Neural cell (in vitro differentiated cells): ENCODE measurements around the gene HTRA2. TPM values are rescaled to one million over a fixed set of nuclear protein-coding genes. Genes with fewer than 3 reads are reported as not detected.

Experiments used
- H2AFZ ChIP-seq: fragments of 200-600, 300-800 bp; sonication (generic), shearing (Covaris generic); 2 replicates; pipeline ENCODE4 v1.6.0; 2014; ENCODE audit warnings: low read depth, mild to moderate bottlenecking, antibody characterized with exemption, low read length, moderate library complexity
- H3F3A ChIP-seq: fragments of 200-600 bp; shearing (Covaris generic); 2 replicates; pipeline ENCODE4 v1.6.1; 2016; ENCODE audit warnings: mild to moderate bottlenecking, moderate library complexity, mixed read lengths, antibody characterized with exemption, low read length; ENCODE audit not compliant: insufficient read depth, poor library complexity, severe bottlenecking
- H3K27ac ChIP-seq: fragments of 200-600, 300-800 bp; sonication (generic), shearing (Covaris generic); 2 replicates; pipeline ENCODE4 v1.5.1; 2014; ENCODE audit warnings: mild to moderate bottlenecking, low read length, moderate library complexity
- H3K27me3 ChIP-seq: fragments of 300-800, 200-600 bp; sonication (generic), shearing (Covaris generic); 2 replicates; pipeline ENCODE4 v1.6.0; 2014; ENCODE audit warnings: mild to moderate bottlenecking, low read depth, low read length, moderate library complexity; ENCODE audit not compliant: insufficient read depth
- H3K36me3 ChIP-seq: fragments of 300-800, 200-600 bp; sonication (generic), shearing (Covaris generic); 2 replicates; pipeline ENCODE4 v1.5.1; 2014; ENCODE audit warnings: mild to moderate bottlenecking, antibody characterized with exemption, low read length, moderate library complexity; ENCODE audit not compliant: insufficient read depth
- H3K4me2 ChIP-seq: fragments of 300-800, 200-600 bp; sonication (generic), shearing (Covaris generic); 2 replicates; pipeline ENCODE4 v1.6.0; 2014; ENCODE audit warnings: mild to moderate bottlenecking, low read length
- H3K4me3 ChIP-seq: fragments of 300-800, 200-600 bp; sonication (generic), shearing (Covaris generic); 2 replicates; pipeline ENCODE4 v1.5.1; 2014; ENCODE audit warnings: mild to moderate bottlenecking, low read length, moderate library complexity
- H3K79me2 ChIP-seq: fragments of 200-600 bp; shearing (Covaris generic); replicated peaks from 2 replicates; pipeline ENCODE4 v1.6.0; 2014; ENCODE audit warnings: mild to moderate bottlenecking, low read length, moderate library complexity; ENCODE audit not compliant: insufficient read depth
- H3K9ac ChIP-seq: fragments of 300-800, 200-600 bp; sonication (generic), shearing (Covaris generic); 2 replicates; pipeline ENCODE4 v1.6.1; 2016; ENCODE audit warnings: mild to moderate bottlenecking, low read length, mixed read lengths
- H3K9me2 ChIP-seq: fragments of 200-600 bp; shearing (Covaris generic); 2 replicates; pipeline ENCODE4 v1.6.1; 2016; ENCODE audit warnings: mild to moderate bottlenecking, low read length, mixed read lengths; ENCODE audit not compliant: insufficient read depth
- H3K9me3 ChIP-seq: fragments of 200-600, 300-800 bp; sonication (generic), shearing (Covaris generic); 2 replicates; pipeline ENCODE4 v1.6.1; 2016; ENCODE audit warnings: mild to moderate bottlenecking, mixed run types, low read length, moderate library complexity, mixed read lengths
- H4K20me1 ChIP-seq: fragments of 200-600 bp; shearing (Covaris generic); 2 replicates; pipeline ENCODE4 v1.6.1; 2016; ENCODE audit warnings: mild to moderate bottlenecking, mixed run types; ENCODE audit not compliant: insufficient read depth
- CTCF ChIP-seq: fragments of 450-650 bp; IDR thresholded peaks from 2 replicates; pipeline ENCODE4 v1.5.1; 2014; ENCODE audit warnings: antibody characterized with exemption, mild to moderate bottlenecking, moderate library complexity; ENCODE audit not compliant: poor library complexity, severe bottlenecking
- EP300 ChIP-seq: fragments of 450-650 bp; conservative IDR thresholded peaks from 2 replicates; pipeline ENCODE4 v1.6.1; 2014; ENCODE audit warnings: antibody characterized with exemption, mild to moderate bottlenecking, moderate library complexity; ENCODE audit not compliant: poor library complexity, severe bottlenecking
- EZH2 ChIP-seq: fragments of 200-600, 300-800 bp; shearing (Covaris generic), sonication (generic); IDR thresholded peaks from 2 replicates; pipeline ENCODE4 v1.6.1; 2014; ENCODE audit warnings: antibody characterized with exemption, low read length, borderline replicate concordance, mild to moderate bottlenecking; ENCODE audit not compliant: insufficient read depth, poor library complexity, severe bottlenecking
- MXI1 ChIP-seq: fragments of 450-650 bp; conservative IDR thresholded peaks from 2 replicates; pipeline ENCODE4 v1.6.1; 2014; ENCODE audit warnings: antibody characterized with exemption, mild to moderate bottlenecking; ENCODE audit not compliant: poor library complexity, severe bottlenecking
- POLR2AphosphoS5 ChIP-seq: IDR thresholded peaks from 2 replicates; pipeline ENCODE4 v1.6.1; 2012
- RAD21 ChIP-seq: fragments of 450-650 bp; conservative IDR thresholded peaks from 2 replicates; pipeline ENCODE4 v1.6.1; 2014; ENCODE audit warnings: antibody characterized with exemption, mild to moderate bottlenecking, moderate library complexity
- REST ChIP-seq: IDR thresholded peaks from 2 replicates; pipeline ENCODE4 v1.6.1; 2012; ENCODE audit warnings: borderline replicate concordance
- SMC3 ChIP-seq: fragments of 450-650 bp; conservative IDR thresholded peaks from 2 replicates; pipeline ENCODE4 v1.6.1; 2014; ENCODE audit warnings: antibody characterized with exemption, mild to moderate bottlenecking, moderate library complexity; ENCODE audit not compliant: poor library complexity
- TAF1 ChIP-seq: IDR thresholded peaks from 2 replicates; pipeline ENCODE4 v1.6.1; 2012; ENCODE audit warnings: low read depth
- polyA plus RNA-seq: library from polyadenylated mRNA; depleted of rRNA; stranded (reverse); fragments of >200 nt; gene quantifications from 2 replicates; pipeline ENCODE4 v1.2.3, GENCODE V29; 2014

Gene HTRA2
- polyA plus RNA-seq, 1 donor from 2014 or later = 126 TPM

GRCh38 chr2:74499940-74500577, 29.7 kb upstream of the HTRA2 start:
- H3K4me2 ChIP-seq = no peak overlapping the region

GRCh38 chr2:74500578-74500946, 29.2 kb upstream of the HTRA2 start:
- Histone ChIP-seq H3K36me3 (peaks cover 4% of the 10 kb centered on the region), H3K9me3 (no peaks in the 10 kb centered on the region), H3K9me2 (no peaks in the 10 kb centered on the region), H3K79me2 (no peaks in the 10 kb centered on the region), H3K4me3 (no peak overlapping the region), H3K9ac (no peak overlapping the region), H3K27me3 (peaks cover 97% of the 10 kb centered on the region), H2AFZ (no peak overlapping the region), H4K20me1 (no peaks in the 10 kb centered on the region), H3F3A (no peaks in the 10 kb centered on the region), H3K4me2 (no peak overlapping the region), H3K27ac (no peak overlapping the region)
- TF ChIP-seq RAD21 = no peak
- no peak for TF ChIP-seq SMC3
- TF ChIP-seq POLR2AphosphoS5 = no peak
- no peak for TF ChIP-seq EP300
- TF ChIP-seq EZH2 = no peak
- TF ChIP-seq TAF1 = no peak
- TF ChIP-seq MXI1 = no peak
- no peak for TF ChIP-seq CTCF

More at GRCh38 chr2:74499940-74500577, 29.7 kb upstream of the HTRA2 start:
- Histone ChIP-seq H3F3A (no peaks in the 10 kb centered on the region), H3K27me3 (peaks cover 92% of the 10 kb centered on the region), H2AFZ (no peak overlapping the region), H3K79me2 (no peaks in the 10 kb centered on the region), H3K27ac (no peak overlapping the region), H3K9me3 (no peaks in the 10 kb centered on the region), H3K9ac (no peak overlapping the region), H3K36me3 (no peaks in the 10 kb centered on the region), H3K4me3 (peak overlapping the region; percentile 55), H4K20me1 (no peaks in the 10 kb centered on the region), H3K9me2 (no peaks in the 10 kb centered on the region)
- TF ChIP-seq CTCF (no peak), REST (no peak), EZH2 (peak; percentile 71), RAD21 (no peak)
